ENCODE results near the gene CCDC88B. TPM values are rescaled to one million over a fixed set of nuclear protein-coding genes. Genes with fewer than 3 reads are reported as not detected.

Gene CCDC88B
- total RNA-seq, 1 donor from 2014 or later, result 119 TPM

DNA sequence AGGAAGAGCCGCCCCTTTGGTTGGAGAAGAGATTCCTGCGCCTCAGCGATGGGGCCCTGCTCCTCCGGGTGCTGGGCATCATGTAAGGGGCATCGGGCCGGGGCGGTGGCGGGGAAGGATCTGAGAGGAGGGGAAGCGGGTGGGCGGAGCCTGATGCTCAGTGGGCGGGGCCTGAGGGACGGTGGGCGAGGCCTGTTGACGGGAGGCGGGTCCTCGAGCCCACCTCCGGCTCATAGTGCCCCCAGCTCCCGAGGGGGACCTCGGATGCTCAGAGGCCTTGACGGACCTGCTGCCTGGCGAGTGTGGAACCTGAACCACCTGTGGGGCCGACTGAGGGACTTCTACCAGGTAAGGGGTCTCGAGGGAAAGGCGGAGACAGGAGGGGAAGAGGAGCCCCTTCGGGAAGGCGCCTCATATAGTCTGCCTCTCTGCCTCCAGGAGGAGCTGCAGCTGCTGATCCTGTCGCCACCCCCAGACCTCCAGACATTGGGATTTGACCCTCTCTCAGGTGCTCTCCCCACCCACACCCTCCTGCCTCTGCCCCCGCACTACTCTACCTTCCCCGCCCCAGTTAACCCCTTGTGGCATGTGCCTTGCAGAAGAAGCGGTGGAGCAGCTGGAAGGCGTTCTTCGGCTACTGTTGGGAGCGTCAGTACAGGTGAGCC is 799 bp downstream of the CCDC88B start:
- H3K27ac Mint-ChIP-seq, result peak overlapping the region; percentile 91
- peaks cover 36% of the 10 kb centered on the region for H3K36me3 Mint-ChIP-seq (ENCODE audit: low read depth)
- no peaks in the 10 kb centered on the region for H3K9me3 Mint-ChIP-seq
- intact Hi-C loops (cut with micrococcal nuclease), result loop anchor here (1.0 to 2.0 kb wide), 4 partner anchors 10 to 70 kb away; partner anchors contain the start of genes ESRRA and TRMT112
- H3K4me3 Mint-ChIP-seq, result peak overlapping the region; percentile 99
- DNase-seq, result peak; percentile 94
- H3K27me3 Mint-ChIP-seq, result no peaks in the 10 kb centered on the region
- H3K4me1 Mint-ChIP-seq, result peaks cover 31% of the 10 kb centered on the region

DNA sequence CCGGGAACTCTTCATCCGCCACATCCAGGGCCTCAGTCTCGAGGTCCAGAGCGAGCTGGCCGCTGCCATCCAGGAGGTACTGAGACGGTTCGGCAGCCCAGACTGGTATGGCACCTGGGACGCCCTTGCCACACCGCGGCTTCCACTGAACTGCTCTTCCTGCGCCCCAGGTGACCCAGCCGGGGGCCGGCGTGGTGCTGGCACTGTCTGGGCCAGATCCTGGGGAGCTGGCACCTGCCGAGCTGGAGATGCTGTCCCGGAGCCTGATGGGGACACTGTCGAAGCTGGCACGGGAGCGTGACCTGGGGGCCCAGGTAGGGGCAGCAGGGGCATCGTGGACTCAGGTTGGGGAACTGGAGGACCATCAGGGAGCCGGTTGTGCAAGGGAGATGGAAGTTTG is 1.4 kb downstream of the CCDC88B start:
- H3K27ac Mint-ChIP-seq, result peak overlapping the region; percentile 37
- DNase-seq, result no peak
- intact Hi-C loops (cut with micrococcal nuclease), result loop anchor here (2.0 kb wide), 2 partner anchors 37 to 71 kb away; partner anchors contain the start of gene ESRRA
- H3K27me3 Mint-ChIP-seq, result no peaks in the 10 kb centered on the region
- peaks cover 39% of the 10 kb centered on the region for H3K36me3 Mint-ChIP-seq (ENCODE audit: low read depth)
- peak overlapping the region; percentile 99 for H3K4me3 Mint-ChIP-seq
- peaks cover 31% of the 10 kb centered on the region for H3K4me1 Mint-ChIP-seq
- H3K9me3 Mint-ChIP-seq, result no peaks in the 10 kb centered on the region

DNA sequence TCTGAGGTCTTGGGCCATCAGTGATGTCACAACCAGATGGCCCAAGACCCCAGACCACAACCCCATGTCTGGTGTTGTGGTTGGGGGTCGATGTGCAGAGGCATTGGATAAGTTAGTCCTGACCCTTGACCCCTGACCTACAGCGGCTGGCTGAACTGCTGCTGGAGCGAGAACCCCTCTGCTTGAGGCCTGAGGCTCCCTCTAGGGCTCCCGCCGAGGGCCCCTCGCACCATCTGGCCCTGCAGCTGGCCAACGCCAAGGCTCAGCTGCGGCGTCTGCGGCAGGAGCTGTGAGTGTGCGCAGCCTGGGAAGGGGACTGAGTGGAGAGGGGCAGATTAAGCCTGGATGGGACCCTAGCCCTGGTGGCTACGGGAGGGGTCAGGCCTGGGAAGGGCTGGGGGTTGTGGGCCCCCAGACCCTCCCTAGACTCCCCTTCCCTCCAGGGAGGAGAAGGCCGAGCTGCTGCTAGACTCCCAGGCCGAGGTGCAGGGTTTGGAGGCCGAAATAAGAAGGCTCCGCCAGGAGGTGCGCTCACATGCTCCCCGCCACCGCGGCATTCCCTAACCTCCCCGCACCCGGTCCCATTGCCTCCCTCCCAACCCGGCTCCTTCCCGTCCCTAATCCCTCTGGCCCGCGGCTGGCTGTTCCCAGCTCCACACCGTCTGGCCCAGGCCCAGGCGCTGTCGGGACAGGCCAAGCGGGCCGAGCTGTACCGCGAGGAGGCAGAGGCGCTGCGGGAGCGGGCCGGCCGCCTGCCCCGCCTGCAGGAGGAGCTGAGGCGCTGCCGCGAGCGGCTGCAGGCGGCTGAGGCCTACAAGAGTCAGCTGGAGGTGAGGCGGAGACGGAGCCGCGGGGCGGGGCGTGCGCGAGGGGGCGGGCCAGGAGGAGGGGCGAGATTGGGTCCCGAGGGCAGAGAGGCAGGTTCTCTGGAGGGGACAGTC is 2.1 kb downstream of the CCDC88B start:
- peak; percentile 98 for DNase-seq
- no peak overlapping the region for H3K27ac Mint-ChIP-seq
- H3K4me1 Mint-ChIP-seq, result peaks cover 31% of the 10 kb centered on the region
- peak overlapping the region; percentile 99 for H3K4me3 Mint-ChIP-seq
- H3K27me3 Mint-ChIP-seq, result no peaks in the 10 kb centered on the region
- H3K9me3 Mint-ChIP-seq, result no peaks in the 10 kb centered on the region
- H3K36me3 Mint-ChIP-seq (ENCODE audit: low read depth), result peaks cover 43% of the 10 kb centered on the region
- intact Hi-C loops (cut with micrococcal nuclease), result loop anchor here (1.0 to 2.0 kb wide), 3 partner anchors 17 to 71 kb away; partner anchors contain the start of genes ESRRA and RPS6KA4

DNA sequence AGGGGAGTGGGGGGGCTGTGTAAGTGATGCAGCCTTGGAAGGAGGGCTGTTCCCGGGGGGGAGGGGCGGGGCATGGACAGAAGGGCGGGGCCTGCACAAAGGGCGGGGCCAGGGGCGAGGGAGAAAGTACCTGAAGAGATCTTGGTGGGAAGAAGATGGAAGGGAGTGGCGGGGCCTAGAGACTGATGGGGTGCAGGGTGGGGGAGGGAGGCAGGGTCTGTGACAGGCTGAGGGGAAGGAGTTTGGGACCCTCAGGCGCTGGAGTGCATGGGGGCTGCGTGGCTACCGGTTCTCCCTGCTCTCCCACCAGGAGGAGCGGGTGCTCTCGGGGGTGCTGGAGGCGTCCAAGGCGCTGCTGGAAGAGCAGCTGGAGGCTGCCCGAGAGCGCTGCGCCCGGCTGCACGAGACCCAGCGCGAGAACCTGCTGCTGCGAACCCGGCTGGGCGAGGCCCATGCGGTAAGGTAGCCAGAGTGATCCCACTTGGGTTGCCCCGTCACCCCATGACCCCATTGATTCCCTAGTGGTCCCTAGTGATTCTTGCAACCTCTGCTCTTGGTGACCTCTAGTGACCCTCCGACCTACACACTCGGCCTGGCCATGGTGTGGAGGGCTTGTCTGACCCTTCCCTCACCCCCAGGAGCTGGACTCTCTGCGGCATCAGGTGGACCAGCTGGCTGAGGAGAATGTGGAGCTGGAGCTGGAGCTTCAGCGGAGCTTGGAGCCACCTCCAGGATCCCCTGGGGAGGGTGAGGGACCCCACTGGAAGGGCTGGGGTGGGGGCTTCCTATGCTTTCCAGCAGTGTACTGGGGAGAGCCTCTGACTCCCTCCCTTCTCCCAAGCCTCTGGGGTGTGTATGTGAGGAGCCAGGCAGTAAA is 3.1 kb downstream of the CCDC88B start:
- Mint-ChIP-seq H3K9me3 (no peaks in the 10 kb centered on the region), H3K4me1 (peaks cover 30% of the 10 kb centered on the region), H3K27ac (no peak overlapping the region), H3K27me3 (no peaks in the 10 kb centered on the region), H3K36me3 (ENCODE audit: low read depth) (peaks cover 39% of the 10 kb centered on the region), H3K4me3 (peak overlapping the region; percentile 70)
- intact Hi-C loops (cut with micrococcal nuclease), result loop anchor here (1.0 kb wide), 1 partner anchor 16 kb away; the partner anchor contains the start of gene RPS6KA4
- peak; percentile 56 for DNase-seq

DNA sequence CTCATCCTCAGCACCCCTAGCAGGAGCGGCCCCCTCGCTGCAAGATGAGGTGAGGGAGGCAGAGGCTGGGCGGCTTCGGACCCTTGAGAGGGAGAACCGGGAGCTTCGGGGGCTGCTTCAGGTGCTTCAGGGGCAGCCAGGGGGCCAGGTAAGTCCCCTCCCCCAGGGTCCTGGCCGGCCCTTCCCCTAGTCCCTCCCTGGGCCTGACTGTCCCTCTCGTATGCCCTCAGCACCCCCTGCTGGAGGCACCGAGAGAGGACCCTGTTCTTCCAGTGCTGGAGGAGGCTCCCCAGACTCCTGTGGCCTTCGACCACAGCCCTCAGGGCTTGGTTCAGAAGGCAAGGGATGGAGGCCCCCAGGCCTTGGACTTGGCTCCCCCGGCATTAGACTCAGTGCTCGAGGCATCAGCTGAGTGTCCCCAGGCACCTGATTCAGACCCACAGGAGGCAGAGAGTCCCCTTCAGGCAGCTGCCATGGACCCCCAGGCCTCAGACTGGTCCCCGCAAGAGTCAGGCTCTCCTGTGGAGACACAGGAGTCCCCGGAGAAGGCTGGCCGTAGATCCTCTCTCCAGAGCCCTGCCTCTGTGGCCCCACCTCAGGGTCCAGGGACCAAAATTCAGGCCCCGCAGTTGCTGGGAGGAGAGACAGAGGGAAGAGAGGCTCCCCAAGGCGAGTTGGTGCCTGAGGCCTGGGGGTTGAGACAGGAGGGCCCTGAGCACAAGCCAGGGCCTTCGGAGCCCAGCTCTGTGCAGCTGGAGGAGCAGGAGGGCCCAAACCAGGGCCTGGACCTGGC is 4.0 kb downstream of the CCDC88B start:
- Mint-ChIP-seq H3K27me3 (no peaks in the 10 kb centered on the region), H3K36me3 (ENCODE audit: low read depth) (peaks cover 39% of the 10 kb centered on the region), H3K4me1 (peaks cover 28% of the 10 kb centered on the region), H3K27ac (no peak overlapping the region), H3K4me3 (no peak overlapping the region), H3K9me3 (no peaks in the 10 kb centered on the region)
- intact Hi-C loops (cut with micrococcal nuclease), result no loop called here
- DNase-seq, result peak; percentile 70

DNA sequence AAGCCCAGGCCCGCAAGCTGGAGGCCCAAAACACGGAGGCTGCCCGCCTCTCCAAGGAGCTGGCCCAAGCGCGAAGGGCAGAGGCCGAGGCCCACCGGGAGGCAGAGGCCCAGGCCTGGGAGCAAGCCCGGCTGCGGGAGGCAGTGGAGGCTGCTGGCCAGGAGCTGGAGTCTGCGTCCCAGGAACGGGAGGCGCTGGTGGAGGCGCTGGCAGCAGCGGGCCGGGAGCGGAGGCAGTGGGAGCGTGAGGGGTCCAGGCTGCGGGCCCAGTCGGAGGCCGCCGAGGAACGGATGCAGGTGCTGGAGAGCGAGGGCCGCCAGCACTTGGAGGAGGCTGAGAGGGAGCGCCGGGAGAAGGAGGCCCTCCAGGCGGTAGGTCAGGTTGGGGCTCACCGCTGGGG is 4.8 kb downstream of the CCDC88B start:
- Mint-ChIP-seq H3K27me3 (no peaks in the 10 kb centered on the region), H3K9me3 (no peaks in the 10 kb centered on the region), H3K4me3 (no peak overlapping the region), H3K36me3 (ENCODE audit: low read depth) (peaks cover 39% of the 10 kb centered on the region), H3K4me1 (peaks cover 20% of the 10 kb centered on the region), H3K27ac (no peak overlapping the region)
- intact Hi-C loops (cut with micrococcal nuclease), result no loop called here
- DNase-seq, result peak; percentile 55

DNA sequence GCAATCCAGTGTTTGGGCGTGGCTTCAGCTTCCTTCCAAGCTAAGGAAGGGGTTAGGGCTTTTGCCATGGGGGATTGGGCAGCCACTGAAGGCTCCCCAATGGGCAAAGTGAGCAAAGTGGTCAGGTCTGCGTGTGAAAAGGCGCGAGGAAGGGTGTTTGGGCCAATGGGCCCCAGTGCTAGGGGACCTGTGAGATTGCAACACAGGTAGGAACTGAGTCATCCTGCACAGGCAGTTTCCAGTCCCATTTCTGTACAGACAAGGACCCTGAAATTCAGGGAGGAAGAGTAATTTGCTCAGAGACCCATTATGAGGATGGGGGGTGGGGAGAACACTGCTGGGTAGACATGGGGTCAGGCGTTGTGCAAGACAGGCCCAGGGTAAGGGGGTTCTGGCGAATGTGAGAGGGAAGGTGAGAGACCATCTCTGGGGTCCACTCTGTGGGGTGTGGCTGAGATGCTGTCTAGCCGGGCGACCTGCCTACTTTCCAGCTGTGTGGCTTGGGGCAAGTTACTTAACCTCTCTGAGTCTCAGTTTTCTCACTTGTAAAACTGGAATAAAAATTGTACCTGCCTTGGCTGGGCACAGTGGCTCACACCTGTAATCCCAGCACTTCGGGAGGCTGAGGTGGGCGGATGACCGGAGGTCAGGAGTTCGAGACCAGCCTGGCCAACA is 7.3 kb downstream of the CCDC88B start:
- H3K4me3 Mint-ChIP-seq, result no peak overlapping the region
- DNase-seq, result no peak
- no peak overlapping the region for H3K27ac Mint-ChIP-seq
- peaks cover 5% of the 10 kb centered on the region for H3K4me1 Mint-ChIP-seq
- H3K9me3 Mint-ChIP-seq, result no peaks in the 10 kb centered on the region
- H3K27me3 Mint-ChIP-seq, result no peaks in the 10 kb centered on the region
- peaks cover 40% of the 10 kb centered on the region for H3K36me3 Mint-ChIP-seq (ENCODE audit: low read depth)
- intact Hi-C loops (cut with micrococcal nuclease), result no loop called here

DNA sequence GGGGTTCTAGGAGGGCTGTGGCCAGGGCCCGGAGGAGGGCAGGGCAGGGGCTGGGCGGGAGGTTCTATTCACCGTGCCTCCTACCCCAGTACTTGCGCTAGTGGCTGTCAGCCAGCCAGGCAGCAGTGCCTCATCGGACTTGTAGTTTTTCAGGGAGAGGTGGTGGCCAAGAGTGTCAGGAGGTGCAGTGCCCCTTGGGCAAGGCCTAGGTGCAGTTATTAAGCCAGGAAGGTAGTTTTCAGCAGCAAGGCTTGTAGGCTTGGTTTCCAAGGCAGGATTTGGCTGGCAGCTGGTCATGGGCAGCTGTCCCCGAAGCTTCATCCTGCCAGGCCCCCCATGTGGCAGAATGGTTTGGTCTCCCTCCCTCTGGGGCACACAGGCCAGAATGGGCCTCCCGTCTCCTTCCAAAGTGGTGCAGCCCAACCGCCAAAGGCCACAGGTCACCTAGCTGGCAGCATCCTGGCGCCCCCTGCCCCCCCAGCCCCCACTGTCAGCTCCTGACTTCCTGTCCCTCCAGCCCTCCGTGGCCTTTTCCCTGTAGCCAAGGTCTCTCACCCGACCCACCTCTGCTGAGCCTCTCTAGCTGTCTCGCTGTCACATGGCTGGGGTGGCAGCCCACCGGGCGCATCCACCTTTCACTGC is 8.5 kb downstream of the CCDC88B start:
- no peak for DNase-seq
- Mint-ChIP-seq H3K36me3 (ENCODE audit: low read depth) (peaks cover 37% of the 10 kb centered on the region), H3K9me3 (no peaks in the 10 kb centered on the region), H3K4me3 (no peak overlapping the region), H3K27ac (no peak overlapping the region), H3K4me1 (peaks cover 5% of the 10 kb centered on the region), H3K27me3 (no peaks in the 10 kb centered on the region)
- intact Hi-C loops (cut with micrococcal nuclease), result no loop called here

DNA sequence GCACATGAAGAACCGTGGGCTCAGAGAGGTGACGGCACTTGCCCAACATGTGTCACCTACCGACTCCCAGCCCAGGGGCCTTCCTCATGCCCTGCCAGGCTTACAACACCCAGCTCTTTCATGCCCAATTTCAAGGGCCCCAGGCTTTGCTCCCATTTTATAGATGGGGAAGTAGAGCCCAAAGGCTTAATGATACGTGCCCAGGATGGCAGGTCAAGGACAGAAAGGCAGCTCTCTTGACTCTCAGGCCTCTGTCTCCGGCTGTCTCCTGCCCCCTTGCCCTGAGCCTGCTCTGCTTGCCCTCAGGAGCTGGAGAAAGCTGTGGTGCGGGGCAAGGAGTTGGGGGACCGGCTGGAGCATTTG is 9.0 kb downstream of the CCDC88B start:
- no peak overlapping the region for H3K4me3 Mint-ChIP-seq
- H3K9me3 Mint-ChIP-seq, result no peaks in the 10 kb centered on the region
- no peak overlapping the region for H3K27ac Mint-ChIP-seq
- peaks cover 5% of the 10 kb centered on the region for H3K4me1 Mint-ChIP-seq
- no peaks in the 10 kb centered on the region for H3K27me3 Mint-ChIP-seq
- intact Hi-C loops (cut with micrococcal nuclease), result no loop called here
- H3K36me3 Mint-ChIP-seq (ENCODE audit: low read depth), result peaks cover 37% of the 10 kb centered on the region
- no peak for DNase-seq

DNA sequence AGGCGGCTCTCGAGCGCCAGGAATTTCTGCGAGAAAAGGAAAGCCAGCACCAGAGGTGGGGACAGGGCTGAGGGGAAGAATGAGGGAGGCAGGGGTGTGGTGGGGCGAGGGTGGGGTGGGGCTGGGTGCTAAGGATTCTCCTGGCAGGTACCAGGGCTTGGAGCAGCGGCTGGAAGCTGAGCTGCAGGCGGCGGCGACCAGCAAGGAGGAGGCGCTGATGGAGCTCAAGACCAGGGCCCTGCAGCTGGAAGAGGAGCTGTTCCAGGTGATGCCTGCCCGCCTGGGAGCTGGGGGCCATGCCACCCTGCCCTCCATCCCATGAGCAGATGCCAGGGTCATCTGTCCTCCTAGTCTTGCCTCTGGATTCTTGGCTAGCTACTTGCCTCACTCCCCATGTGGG is 9.4 kb downstream of the CCDC88B start:
- Mint-ChIP-seq H3K36me3 (ENCODE audit: low read depth) (peaks cover 37% of the 10 kb centered on the region), H3K27me3 (no peaks in the 10 kb centered on the region)

DNA sequence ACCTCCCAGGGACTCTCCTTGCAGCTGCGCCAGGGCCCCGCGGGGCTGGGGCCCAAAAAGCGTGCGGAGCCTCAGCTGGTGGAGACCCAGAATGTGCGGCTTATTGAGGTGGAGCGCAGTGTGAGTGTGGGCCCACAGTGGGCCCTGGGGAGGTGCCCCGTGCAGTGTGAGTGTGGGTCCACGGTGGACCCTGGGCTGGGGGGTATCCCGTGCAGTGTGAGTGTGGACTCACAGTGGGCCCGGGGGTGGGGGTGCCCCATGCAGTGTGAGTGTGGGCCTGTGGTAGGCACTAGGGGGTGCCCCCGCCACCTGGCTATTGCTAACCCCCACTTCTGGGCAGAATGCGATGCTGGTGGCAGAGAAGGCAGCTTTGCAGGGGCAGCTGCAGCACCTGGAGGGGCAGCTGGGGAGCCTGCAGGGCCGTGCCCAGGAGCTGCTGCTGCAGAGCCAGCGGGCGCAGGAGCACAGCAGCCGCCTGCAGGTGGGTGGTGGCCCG is 11.2 kb downstream of the CCDC88B start:
- no peaks in the 10 kb centered on the region for H3K9me3 Mint-ChIP-seq
- peaks cover 26% of the 10 kb centered on the region for H3K36me3 Mint-ChIP-seq (ENCODE audit: low read depth)
- no peaks in the 10 kb centered on the region for H3K27me3 Mint-ChIP-seq
- H3K27ac Mint-ChIP-seq, result no peak overlapping the region
- no peak overlapping the region for H3K4me3 Mint-ChIP-seq
- no peak for DNase-seq
- H3K4me1 Mint-ChIP-seq, result peaks cover 2% of the 10 kb centered on the region
- intact Hi-C loops (cut with micrococcal nuclease), result no loop called here

More for the DNA sequence above, 9.4 kb downstream of the CCDC88B start:
- Mint-ChIP-seq H3K9me3 (no peaks in the 10 kb centered on the region), H3K4me3 (no peak overlapping the region), H3K27ac (no peak overlapping the region), H3K4me1 (peaks cover 5% of the 10 kb centered on the region)
- DNase-seq, result no peak
- intact Hi-C loops (cut with micrococcal nuclease), result no loop called here
